ENCODE data around the gene PRDM15.

PRDM15 gene

GRCh38 chr21:41918561-41919358, 39.6 kb upstream of the PRDM15 start:
- no peak for TF ChIP-seq CTCF (IDR thresholded peaks at IDR 0.05; ENCODE audit: borderline replicate concordance, insufficient read depth, low read depth, low read length)
- no peak overlapping the region for H3K4me3 ChIP-seq (ENCODE audit: low read depth, low read length)

GRCh38 chr21:41917531-41917930, 38.4 kb upstream of the PRDM15 start:
- TF ChIP-seq CTCF (IDR thresholded peaks at IDR 0.05; ENCODE audit: borderline replicate concordance, insufficient read depth, low read depth, low read length): no peak
- H3K4me3 ChIP-seq (ENCODE audit: low read depth, low read length): no peak overlapping the region

DNA sequence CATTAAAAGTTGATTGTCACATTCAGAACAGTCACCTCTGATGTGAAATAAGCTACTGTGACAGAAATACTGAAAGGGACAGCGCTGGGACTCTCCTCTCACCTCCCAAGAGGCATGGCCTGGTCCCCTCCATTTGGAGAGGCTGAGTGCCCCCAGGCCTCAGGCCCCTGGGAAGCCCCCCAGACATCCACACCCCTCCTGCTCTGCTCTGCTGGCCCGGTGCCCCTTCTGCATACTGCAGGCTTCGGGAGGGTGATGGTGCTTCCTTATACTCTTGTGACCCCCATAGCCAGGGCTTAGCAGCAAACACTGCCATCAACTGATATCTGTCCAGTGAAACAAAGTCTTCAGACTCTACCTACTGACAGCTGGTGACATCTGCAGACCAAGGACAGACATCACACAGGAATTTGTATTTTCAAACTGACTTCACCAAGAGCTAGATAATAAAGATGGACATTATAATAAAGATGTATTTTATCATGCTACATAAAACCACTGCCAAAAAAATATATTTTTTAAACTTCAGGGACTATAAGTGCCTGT, 37.8 kb upstream of the PRDM15 start:
- no peak overlapping the region for H3K4me3 ChIP-seq (ENCODE audit: low read depth, low read length)
- no peak for TF ChIP-seq CTCF (IDR thresholded peaks at IDR 0.05; ENCODE audit: borderline replicate concordance, insufficient read depth, low read depth, low read length)

DNA sequence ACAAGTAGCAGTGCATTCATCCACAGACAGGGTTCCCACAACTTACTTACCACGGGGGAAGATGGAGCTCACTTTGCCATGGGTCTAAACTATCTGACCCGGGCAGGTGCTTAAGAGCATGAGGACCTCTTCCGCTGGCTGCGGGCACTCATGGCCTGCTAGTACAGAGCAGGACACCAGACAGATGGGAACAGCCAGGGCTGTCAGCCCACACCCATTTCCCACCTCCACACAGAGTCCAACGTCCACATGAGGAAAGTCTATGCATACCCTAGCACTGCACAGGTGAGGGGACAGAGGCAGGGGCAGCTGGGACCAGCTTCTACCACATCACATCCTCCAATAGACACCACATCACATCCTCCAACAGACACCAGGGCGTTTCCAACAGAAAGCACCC, 35.8 kb upstream of the PRDM15 start:
- TF ChIP-seq CTCF (IDR thresholded peaks at IDR 0.05; ENCODE audit: borderline replicate concordance, insufficient read depth, low read depth, low read length): no peak
- no peak overlapping the region for H3K4me3 ChIP-seq (ENCODE audit: low read depth, low read length)

GRCh38 chr21:41914358-41914757, 35.2 kb upstream of the PRDM15 start:
- H3K4me3 ChIP-seq (ENCODE audit: low read depth, low read length): no peak overlapping the region
- TF ChIP-seq CTCF (IDR thresholded peaks at IDR 0.05; ENCODE audit: borderline replicate concordance, insufficient read depth, low read depth, low read length): no peak

DNA sequence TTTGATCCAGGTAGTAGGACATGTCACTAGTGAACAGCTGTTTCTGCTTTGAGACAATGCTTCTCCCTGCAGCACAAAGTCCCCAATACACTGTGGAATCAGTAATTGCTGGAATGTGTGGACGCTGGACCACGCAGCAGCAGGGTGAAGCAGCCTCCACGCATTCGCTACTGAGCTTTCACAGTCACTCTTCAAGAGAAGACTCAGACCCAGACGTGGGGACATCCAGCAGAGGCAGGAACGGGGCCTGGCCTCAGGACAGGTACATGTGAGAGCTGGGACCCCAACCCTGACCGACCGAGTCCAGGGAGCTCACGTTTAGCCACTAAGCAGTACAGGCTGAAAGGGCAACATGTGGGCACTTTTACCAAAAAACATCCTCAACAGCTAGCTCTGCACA, 34.1 kb upstream of the PRDM15 start:
- H3K4me3 ChIP-seq (ENCODE audit: low read depth, low read length): no peak overlapping the region
- no peak for TF ChIP-seq CTCF (IDR thresholded peaks at IDR 0.05; ENCODE audit: borderline replicate concordance, insufficient read depth, low read depth, low read length)

DNA sequence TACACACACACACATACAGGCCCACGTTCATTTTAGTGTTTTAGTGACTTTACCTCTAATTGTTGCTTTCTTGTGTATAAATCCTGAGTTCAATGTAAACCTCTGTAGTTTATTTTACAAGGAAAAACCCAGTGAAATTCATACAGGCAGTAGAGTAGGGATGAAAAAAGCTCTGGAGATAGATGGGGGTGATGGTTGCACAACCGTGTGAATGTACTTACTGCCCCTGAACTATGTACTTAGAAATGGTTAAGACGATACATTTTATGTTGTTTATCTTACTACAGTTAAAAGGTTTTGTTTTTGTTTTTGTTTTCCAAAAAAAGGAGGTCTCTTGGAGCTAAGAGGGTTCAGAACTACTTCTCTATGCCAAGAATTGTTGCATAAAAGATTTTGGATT, 29.7 kb upstream of the PRDM15 start:
- TF ChIP-seq CTCF (IDR thresholded peaks at IDR 0.05; ENCODE audit: borderline replicate concordance, insufficient read depth, low read depth, low read length): no peak
- no peak overlapping the region for H3K4me3 ChIP-seq (ENCODE audit: low read depth, low read length)
